Panc1 (cell line): ENCODE data around the gene ALG14.

ENCODE experiments used
- POLR2AphosphoS5 ChIP-seq: IDR thresholded peaks from 2 replicates; pipeline ENCODE4 v1.6.1; 2012; ENCODE audit warnings: mild to moderate bottlenecking, low read depth, low read length, moderate library complexity
- TF ChIP-seq, protein P1 (sequence below): fragments of 450-650 bp; IDR thresholded peaks from 2 replicates; pipeline ENCODE4 v1.5.1; 2017; ENCODE audit warnings: mild to moderate bottlenecking

DNA sequence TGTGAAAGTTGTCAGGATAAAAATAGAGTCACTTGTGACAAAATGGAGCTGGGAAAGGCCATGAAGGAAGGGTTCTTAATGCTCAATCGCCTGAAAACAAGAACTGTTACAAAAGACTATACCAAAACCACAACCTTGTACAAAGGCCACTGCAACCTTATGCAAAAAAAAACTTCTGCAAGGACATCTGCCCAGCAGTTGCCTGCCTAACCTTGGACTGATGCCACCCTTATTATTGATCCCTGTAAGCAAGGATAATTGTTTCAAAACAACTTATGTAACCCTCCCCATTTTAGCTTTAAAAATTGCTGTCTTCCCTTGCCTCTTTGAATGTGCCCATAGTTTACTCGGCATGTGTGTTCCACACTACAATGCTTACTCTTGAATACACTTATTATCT, 5.7 kb downstream of the ALG14 start:
- TF ChIP-seq, protein P1, sequence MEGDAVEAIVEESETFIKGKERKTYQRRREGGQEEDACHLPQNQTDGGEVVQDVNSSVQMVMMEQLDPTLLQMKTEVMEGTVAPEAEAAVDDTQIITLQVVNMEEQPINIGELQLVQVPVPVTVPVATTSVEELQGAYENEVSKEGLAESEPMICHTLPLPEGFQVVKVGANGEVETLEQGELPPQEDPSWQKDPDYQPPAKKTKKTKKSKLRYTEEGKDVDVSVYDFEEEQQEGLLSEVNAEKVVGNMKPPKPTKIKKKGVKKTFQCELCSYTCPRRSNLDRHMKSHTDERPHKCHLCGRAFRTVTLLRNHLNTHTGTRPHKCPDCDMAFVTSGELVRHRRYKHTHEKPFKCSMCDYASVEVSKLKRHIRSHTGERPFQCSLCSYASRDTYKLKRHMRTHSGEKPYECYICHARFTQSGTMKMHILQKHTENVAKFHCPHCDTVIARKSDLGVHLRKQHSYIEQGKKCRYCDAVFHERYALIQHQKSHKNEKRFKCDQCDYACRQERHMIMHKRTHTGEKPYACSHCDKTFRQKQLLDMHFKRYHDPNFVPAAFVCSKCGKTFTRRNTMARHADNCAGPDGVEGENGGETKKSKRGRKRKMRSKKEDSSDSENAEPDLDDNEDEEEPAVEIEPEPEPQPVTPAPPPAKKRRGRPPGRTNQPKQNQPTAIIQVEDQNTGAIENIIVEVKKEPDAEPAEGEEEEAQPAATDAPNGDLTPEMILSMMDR, result no peak
- no peak for TF ChIP-seq POLR2AphosphoS5
